Measurements from ENCODE around the gene PTPRM. TPM values are rescaled to one million over a fixed set of nuclear protein-coding genes. Genes with fewer than 3 reads are reported as not detected.
A peak's percentile ranks its signal among the peaks of the same experiment; 100 is the strongest.

The PTPRM gene
- total and polyA plus RNA-seq, 2 of the 4 experiments (the other 2 are of a cell fraction), result 28.3 to 51.2 TPM

GRCh38 chr18:8277270-8277669 lies 710.2 kb downstream of the PTPRM start:
- H3K27me3 ChIP-seq (ENCODE audit: control insufficient read depth, insufficient read depth, low read length), result no peaks in the 10 kb centered on the region
- DNase-seq, result peak; percentile 50
- H2BK15ac ChIP-seq (ENCODE audit: low read depth, low read length), result no peak overlapping the region
- H2AK9ac ChIP-seq (replicated peaks; ENCODE audit: low read depth, low read length, poor library complexity), result no peak overlapping the region
- no peak overlapping the region for H3K27ac ChIP-seq (ENCODE audit: insufficient read depth, low read length)
- ChIA-PET POLR2A (ENCODE audit: unreplicated experiment) (no interaction called here), CTCF (no interaction called here)
- H2AK5ac ChIP-seq (ENCODE audit: low read depth, low read length), result no peak overlapping the region
- dilution Hi-C loops (cut with HindIII; ENCODE audit: low sequenced_read_pairs, unreplicated experiment) (no loop called here), intact Hi-C loops (cut with micrococcal nuclease) (no loop called here), in situ Hi-C loops (cut with MboI; ENCODE audit: low sequenced_read_pairs) (no loop called here)
- no peak overlapping the region for H3K14ac ChIP-seq (replicated peaks; ENCODE audit: low read depth, low read length)
- BruUV-seq (replicated peaks), result no TSS peak
- no peak overlapping the region for H3K4me3 ChIP-seq (ENCODE audit: insufficient read depth, low read depth, low read length)
- no peaks in the 10 kb centered on the region for H3K36me3 ChIP-seq (ENCODE audit: control insufficient read depth, insufficient read depth, low read length)
- H2BK120ac ChIP-seq (ENCODE audit: low read depth, low read length), result no peak overlapping the region
- no peak overlapping the region for H3K56ac ChIP-seq (ENCODE audit: extremely low read depth, insufficient read depth, low read length)
- H2BK20ac ChIP-seq (ENCODE audit: low read depth, low read length), result no peak overlapping the region
- H3K9ac ChIP-seq (ENCODE audit: low read depth, low read length), result no peak overlapping the region
- H3K9me3 ChIP-seq (ENCODE audit: control insufficient read depth, insufficient read depth, low read length), result no peaks in the 10 kb centered on the region
- no peak overlapping the region for H2BK5ac ChIP-seq (ENCODE audit: low read depth, low read length, poor library complexity, severe bottlenecking)
- no peak overlapping the region for H3K4me2 ChIP-seq (ENCODE audit: low read depth, low read length)
- H3K18ac ChIP-seq (ENCODE audit: low read depth, low read length), result no peak overlapping the region
- H3K4ac ChIP-seq (ENCODE audit: low read depth, low read length), result no peak overlapping the region
- TF ChIP-seq BHLHE40 (IDR thresholded peaks at IDR 0.05; ENCODE audit: low read depth, low read length) (no peak), NFE2L2 (IDR thresholded peaks at IDR 0.05; ENCODE audit: low read depth, low read length) (no peak), MAZ (IDR thresholded peaks at IDR 0.05; ENCODE audit: borderline replicate concordance, low read depth, low read length) (no peak), MAFK (IDR thresholded peaks at IDR 0.05; ENCODE audit: low read depth, low read length) (no peak), CEBPB (IDR thresholded peaks at IDR 0.05; ENCODE audit: low read depth, low read length) (peak; percentile 75)
- peak; percentile 65 for ATAC-seq (ENCODE audit: low read depth)
- no CpG with 5 or more reads among the region's 1 CpG for WGBS, 2 experiments (ENCODE audit: extremely low coverage in 2 of 2, insufficient read length in 1 of 2)
- H4K5ac ChIP-seq (ENCODE audit: low read depth, low read length), result no peak overlapping the region
- no peak overlapping the region for H2AFZ ChIP-seq (replicated peaks; ENCODE audit: low read length, poor library complexity)
- no peaks in the 10 kb centered on the region for H3K79me1 ChIP-seq (ENCODE audit: low read depth in 1 of 2, low read length in 2 of 2)
- H4K91ac ChIP-seq (ENCODE audit: insufficient read depth, low read depth, low read length), result no peak overlapping the region
- H4K20me1 ChIP-seq (ENCODE audit: insufficient read depth, low read length), result no peaks in the 10 kb centered on the region
- H3K4me1 ChIP-seq (ENCODE audit: control insufficient read depth, insufficient read depth, low read length), result no peaks in the 10 kb centered on the region
- no peaks in the 10 kb centered on the region; the same call in 1 of the 2 replicates for H3K9me1 ChIP-seq (ENCODE audit: insufficient read depth, low read length)
- H3K23ac ChIP-seq (ENCODE audit: low read depth, low read length), result no peak overlapping the region
- H4K8ac ChIP-seq (ENCODE audit: low read depth in 2 of 2, low read length in 2 of 2), result no peak overlapping the region
